ENCODE measurements around the gene SERINC3.
"Not testable (repeated sequence)": the region's sequence is repeated elsewhere in the genome, so short reads cannot be mapped to it uniquely, and the experiment has no call there.

SERINC3 gene

DNA sequence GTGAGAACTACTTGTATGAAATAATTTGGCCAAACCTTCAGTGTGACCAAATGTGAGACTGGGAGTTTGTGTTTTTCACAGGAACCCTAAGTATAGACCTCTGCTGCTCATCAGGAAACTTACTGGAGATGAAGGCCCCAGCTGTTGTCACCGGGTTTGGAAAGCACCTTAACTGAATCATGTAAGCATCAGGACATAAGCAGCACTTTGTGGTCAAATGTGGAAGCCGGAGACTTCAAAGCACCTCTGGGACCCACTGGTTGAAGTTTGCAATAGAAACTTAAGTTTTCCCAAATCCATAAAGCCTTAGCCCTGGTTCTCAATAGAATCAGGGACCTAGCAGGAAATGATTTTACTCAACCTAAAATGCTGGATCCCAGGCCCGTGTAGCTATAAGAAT is 31.9 kb downstream of the SERINC3 start:
- DNase-seq = no peak

DNA sequence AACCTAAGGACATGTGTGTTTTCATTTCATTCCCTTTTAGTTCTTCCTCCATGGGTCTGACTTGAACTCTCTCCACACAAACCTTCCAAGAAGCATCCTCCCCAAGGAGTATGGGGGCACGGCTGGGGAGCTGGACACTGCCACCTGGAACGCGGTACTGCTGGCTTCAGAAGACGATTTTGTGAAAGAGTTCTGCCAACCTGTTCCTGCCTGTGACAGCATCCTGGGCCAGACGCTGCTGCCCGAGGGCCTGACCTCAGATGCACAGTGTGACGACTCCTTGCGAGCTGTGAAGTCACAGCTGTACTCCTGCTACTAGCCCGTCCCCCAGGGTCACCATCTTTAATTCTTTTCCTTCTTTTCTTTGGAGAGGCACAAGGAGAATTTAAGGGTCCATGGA is 32.6 kb downstream of the SERINC3 start:
- no peak for DNase-seq

DNA sequence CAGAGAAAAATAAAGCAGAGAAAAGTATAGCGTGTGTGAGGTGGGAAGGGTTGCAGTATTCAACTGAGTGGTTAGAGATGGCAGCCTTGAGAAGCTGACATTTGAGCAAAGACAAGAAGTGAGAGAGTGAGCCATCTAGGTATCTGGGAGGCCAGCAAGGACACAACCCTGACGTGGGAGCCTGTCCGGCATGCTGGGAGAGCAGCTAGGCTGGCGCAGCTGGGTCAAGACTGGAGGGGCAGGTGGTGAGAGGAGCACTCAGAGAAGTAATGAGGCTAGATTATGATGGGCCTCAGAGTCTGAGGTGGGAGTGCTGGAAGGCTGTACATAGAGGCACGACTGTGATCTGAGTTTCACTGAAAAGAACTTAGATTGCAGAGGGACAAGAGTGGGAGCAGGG is 33.3 kb downstream of the SERINC3 start:
- no peak for DNase-seq

DNA sequence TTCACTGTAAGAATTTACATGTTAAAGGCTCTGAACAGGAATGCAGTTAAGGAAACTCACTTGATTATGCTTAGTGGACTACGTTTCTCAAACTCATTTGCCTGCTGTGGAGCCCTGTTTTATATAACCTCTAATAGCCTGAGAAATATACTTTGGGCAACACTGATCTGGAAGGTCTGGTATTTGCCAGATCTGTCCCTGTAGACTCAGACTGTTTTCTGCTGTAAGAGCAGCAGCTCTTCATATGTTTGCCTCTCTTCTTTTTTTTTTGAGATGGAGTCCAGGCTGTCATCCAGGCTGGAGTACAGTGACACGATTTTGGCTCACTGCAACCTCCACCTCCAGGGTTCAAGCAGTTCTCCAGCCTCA is 36.1 kb downstream of the SERINC3 start:
- no peak for DNase-seq

DNA sequence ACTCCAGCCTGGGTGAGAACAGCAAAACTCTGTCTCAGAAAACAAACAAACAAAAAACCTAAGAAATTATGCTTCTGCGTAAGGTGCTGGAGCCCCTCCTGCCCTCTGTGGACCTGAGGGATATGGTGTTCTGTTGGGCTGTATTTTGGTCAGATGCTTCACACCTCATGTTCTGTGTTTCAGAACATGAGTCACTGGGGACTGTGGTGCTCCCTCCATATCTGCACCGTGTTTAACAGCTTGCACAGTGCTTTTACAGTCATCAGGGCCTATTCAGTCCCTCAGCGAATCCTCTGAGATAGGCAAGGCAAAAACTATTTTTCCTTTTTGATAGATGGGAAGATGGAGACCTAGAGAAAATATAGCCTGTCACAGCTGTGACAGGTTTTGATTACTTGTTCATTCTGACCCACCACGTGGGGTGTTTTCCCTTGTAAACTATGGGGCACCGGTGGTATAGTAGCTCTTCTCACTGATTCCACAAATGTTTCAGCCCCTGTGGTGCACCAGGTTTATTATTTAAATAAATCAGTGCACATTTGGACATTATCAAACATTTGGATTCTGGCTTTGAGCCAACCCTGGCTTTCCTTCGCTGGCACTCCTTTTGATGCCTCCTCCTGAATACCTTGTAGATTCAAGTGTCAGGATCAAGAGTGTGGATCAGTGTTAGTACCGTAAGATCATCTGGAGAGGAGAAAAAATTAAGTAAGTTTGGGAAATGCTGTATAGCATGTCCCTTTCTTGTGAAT is 36.6 kb downstream of the SERINC3 start:
- DNase-seq = no peak

DNA sequence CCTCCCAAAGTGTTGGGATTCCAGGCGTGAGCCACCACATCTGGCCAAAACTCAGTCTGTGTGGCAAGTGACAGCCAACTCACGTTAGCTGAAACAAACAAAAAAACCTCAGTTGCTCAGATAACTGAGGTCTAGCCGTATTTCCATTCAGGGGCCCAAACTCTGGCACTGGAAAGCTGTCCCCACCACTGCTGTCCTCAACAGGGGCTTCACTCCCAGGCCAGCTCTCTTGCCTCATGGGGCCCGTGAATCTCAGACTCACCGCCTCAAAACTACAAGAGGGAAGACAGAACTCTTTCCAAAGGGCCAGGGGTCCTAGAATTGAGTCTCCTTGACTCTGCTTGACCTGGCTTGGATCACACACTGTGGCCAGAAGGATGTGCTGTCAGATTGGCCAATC is 38.8 kb downstream of the SERINC3 start:
- no peak for DNase-seq

DNA sequence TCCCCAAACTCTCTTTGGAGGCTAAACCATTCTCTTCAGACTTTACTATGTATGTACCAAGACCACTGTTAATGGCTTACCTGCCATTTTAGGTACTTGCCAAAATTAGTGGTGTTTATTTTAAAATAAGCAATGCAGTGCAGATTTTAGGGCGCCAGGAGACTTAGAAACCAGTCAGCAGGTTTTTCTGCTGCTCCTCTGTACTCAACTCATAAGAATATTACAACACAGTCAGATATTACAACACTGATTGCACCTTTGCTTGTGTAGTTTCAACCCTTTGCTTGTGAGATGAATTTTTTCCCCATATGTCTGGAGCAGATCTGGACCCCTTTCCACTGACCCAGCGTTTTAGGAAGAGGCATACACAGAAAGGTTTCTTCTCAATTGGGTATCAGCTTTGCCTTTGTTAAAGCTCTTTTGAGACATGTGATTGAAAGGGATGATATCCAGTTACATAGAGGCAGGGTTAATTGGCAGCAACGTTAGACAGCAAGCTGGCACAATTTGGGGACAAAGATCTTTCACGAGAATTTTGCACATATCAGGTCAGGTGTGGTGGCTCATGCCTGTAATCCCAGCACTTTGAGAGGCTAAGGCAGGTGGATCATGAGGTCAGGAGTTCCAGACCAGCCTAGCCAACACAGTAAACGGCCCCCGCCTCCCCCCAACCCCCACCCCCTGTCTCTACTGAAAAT is 40.0 kb downstream of the SERINC3 start:
- DNase-seq = no peak

DNA sequence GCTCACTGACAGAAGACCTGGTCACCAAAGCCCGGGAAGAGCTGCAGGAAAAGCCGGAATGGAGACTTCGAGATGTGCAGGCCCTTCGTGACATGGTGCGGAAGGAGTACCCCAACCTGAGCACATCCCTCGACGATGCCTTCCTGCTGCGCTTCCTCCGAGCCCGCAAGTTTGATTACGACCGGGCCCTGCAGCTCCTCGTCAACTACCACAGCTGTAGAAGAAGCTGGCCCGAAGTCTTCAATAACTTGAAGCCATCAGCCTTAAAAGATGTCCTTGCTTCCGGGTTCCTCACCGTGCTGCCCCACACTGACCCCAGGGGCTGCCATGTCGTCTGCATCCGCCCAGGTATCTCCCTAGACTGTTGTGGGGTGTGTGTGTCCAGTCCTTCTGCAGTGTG is 41.8 kb downstream of the SERINC3 start:
- DNase-seq = no peak

DNA sequence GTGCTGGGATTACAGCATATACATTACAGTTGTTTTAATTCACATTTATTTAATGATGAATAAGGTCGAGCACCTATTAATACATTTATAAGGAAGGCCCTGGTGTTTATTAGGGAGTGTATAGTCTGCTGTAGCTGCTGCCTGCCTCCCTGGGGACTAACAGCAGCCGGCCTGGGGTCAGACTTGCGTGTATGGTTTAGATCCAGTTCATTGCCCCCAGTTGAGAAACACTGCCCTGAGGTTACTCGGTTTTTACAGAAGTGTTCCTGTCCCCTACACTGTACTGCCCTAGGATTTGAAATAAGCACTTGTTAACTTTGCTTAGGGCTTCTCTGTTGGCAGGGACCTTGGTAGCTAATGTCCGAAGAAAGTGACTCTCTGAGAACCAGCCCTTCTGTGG is 42.2 kb downstream of the SERINC3 start:
- no peak for DNase-seq

DNA sequence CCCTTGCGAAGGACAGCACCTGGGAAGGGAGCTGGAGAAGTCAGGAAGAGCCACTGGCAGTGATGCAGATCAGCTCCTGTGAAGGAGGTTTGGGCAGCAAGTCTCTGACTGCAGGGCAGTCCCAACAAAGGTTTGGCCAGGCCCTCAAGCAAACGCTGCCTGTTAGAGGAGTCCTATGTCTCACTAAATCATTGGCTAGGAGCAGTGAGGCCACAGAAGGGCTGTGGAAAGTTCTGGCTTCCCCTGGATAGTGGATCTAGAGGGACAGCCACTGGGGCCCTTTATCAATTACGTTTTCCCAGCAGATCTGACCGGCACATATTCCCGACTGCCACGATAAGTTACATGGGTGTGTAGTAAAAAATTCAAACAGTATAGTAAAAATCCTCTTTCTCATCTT is 43.7 kb downstream of the SERINC3 start:
- no peak for DNase-seq

DNA sequence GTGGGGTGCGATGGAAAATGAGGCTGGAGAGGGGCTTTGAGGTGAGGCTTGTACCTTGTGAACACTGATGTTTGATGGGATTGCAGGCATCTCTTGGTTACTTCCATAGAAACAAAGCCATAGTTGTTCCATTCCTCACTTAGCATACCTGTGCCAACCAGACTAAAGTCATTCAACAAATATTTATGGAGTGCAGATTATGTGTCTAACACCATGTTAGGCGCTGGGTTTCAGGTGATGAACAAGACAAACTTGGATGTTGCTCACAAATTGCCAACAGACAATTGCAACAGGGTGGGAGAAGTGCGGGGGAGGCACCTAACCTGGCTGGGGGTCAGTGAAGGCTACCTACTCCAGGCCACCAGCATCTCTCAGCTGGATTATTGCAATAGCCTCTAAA is 44.7 kb downstream of the SERINC3 start:
- DNase-seq = no peak

DNA sequence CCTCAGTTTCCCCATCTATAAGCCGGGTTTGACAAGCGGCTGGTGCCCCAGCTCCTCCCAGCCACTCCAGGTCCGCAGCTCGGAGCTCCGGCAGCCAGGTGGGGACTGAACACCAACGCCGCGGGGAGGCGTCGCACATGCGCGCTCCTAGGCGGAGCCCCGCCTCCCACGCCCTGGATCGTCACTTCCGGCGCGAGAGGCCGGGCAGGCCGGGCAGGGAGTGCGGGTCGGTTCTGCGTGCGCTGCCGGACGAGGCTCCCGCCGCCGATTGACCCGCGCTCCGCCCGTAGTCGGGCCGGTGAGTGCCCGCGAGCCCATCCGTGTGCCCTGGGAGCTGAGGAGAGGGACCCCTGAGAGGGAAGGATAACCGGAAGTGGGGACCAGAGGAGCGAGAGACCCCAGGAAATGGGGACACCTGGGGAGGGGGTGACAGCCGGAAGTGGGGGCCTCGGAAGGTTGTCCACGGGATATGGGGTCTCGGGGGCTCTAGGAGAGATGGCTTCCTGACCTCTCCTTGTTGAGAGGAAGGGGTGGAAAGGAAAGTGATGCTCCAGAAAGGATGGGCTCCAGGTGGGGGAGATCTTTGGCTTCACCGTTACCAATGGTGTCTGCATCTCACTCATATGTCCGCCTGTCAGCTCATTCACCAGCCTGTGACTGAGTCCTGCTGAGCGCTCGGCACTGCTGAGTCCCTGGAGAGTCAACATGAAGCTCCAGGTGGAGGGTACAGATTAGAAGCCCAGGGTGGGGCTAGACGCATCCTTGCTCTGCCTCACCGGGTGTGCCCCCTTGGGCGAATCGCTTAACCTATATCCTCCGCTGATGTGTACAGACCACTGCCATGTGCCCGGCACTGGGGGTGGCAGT is 45.9 kb downstream of the SERINC3 start, which contains the start of gene TTPAL:
TSS of gene TTPAL (plus strand) at position 181 of the 867 bp plus-strand sequence. CDS start 4,126 bp downstream, outside the sequence.
- peak; percentile 96 for DNase-seq

DNA sequence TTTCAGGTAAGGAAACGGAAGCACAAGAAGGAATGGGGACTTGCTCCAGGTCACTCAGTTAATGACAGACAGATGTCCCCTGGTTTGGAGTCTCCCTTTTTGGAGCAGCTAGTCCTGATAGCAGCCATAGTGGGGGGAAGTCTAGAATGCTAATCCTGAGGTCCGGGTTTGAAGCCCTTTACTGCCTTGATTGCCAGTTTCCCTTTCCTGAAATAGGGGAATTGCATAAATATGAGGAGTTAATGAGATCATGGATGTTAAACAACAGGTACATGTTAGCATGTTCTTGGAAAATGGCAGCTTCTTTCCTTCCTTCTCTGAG is 46.5 kb downstream of the SERINC3 start:
- no peak for DNase-seq

DNA sequence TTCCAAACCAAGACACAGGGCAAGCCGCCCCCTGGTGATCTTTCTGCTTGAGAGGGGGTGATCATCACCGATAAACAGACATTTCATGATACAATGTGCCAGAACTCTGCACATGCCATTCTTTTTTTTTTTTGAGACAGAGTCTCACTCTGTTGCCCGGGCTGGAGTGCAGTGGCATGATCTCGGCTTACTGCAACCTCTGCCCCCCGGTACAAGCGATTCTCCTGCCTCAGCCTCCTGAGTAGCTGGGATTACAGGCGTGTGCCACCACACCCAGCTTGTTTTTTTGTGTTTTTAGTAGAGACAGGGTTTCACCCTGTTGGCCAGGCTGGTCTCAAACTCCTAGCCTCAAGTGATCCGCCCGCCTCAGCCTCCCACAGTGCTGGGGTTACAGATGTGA is 49.6 kb downstream of the SERINC3 start:
- not testable (repeated sequence) for DNase-seq

DNA sequence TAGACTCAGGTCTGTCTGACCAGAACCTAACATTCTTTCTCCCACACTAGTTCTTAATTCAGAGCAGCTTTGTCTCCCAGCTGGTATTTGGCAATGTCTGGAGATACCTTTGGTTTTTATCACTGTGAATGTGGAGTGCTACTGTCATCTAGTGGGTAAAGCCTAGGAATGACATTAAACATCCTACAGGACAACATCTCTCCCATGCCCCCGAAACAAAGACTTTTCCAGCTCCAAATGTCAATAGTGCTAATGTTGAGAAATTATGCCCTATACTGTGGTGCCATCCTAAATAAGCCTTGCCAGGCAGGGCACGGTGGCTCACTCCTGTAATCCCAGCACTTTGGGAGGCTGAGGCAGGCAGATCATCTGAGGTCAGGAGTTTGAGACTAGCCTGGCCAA is 50.4 kb downstream of the SERINC3 start:
- peak; percentile 20 for DNase-seq

DNA sequence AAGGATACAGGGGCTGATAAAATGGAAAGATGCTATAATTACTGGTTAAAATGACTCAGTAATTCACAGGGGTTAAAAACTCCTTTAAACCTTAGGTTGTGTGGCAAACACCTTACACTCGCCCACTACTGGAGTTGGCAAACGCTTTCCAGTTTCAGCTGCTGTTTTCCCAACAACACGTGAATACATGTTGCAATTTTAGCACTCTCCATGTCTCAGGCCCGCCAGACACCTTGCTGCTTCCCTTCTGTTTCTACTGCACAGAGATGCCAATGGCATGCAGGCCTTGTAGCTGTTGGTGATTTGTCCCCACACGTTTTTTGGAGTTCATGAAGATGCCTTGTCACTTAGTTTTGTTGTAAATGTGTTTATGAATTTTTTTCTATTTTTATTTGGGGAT is 51.5 kb downstream of the SERINC3 start:
- no peak for DNase-seq

DNA sequence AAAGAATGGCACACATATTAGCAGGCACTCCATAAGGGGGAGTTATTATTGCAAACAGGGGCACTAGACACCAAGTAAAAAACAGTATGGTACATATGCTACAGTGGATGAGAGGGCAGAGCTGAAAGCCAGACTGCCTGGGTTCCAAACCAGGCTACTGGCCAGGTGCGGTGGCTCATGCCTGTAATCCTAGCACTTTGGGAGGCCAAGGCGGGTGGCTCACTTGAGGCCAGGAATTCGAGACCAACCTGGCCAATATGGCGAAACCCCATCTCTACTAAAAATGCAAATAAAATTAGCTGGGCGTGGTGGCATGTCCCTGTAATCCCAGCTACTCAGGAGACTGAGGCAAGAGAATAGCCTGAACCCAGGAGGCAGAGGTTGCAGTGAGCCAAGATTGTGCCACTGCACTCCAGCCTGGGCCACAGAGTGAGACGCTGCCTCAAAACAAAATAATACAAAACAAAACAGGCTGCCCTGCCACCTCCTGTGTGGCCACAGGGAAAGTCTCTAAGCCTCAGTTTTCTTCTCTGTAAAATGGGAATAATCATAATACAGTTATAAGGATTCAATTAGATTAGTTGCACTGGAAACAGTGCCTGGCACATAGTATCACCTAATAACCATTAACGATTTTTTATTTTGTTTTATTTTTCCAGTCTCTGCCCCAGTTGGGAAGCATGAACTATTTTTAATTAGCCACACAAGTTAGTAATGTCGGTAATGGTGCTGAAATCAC is 53.7 kb downstream of the SERINC3 start:
- DNase-seq = no peak

DNA sequence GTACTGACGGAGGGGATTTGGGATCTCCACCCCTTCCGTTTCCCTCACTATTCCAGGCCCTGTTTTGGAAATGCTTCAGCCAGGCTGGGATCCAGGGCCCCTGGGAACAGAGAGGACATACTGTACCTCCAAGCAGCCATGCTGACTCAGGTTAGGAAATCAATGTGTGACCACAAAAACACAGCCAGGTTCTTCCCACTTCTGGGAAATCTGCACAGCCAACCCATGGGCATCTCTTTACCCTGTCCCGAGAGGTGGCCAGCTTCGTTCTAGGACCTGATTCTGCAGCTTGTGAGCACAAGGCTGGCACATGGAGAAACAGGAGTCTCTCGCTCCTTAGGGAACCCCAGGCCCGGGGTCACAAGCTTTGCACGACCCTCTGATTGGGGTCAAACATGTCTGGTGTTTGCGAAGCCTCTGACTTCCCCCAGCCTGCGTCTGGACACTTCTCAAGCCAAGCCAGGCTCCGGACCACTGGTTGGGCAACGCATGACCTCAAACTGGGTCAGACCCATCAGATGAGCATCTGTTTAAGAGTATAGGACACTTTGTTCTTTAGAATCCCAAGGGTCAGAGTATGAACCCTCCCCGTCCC is 54.5 kb downstream of the SERINC3 start:
- peak; percentile 3 for DNase-seq

DNA sequence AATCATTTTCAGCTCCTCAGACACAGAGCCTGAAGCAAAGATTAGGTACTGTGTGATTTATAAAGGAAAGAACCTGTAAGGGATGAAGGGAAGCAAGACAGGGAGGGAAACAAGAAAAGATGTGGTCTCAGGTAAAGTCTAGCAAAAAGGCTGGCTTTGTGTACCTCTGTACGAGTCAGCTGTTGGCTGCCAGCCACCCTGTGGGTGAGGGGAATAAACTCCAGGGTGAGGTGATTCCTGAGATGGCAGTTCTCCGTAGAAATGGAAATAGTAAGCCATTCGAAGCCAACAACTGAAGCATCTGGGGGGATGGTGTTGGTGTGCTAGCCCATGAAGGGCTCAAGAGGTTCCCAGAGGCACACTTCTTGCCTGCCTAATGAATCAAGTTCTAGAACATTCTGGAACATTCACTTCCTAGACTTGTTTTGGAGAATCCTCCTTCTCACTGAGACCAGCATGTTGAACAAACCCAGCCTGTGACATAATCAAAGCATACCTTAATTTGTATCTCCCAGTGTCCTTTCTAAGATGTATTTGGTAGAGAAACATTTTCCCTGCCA is 56.8 kb downstream of the SERINC3 start:
- no peak for DNase-seq

DNA sequence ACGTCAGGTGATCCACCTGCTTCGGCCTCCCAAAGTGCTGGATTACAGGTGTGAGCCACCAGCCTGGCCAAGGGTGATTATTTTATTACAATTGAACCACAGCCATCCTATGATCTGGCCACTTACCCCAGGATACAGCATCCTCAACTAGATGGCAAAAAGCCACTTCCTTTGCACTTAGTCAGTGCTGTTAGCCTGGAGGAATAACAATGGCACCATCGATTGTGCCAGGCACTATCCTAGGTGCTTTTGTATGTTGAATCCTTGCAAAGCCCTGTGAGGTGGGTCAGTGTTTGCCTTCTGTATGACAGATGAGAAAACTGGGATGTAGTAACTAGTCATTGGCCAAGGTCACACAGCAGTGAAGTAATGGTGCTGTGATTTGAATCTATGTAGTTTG is 57.4 kb downstream of the SERINC3 start:
- no peak for DNase-seq

DNA sequence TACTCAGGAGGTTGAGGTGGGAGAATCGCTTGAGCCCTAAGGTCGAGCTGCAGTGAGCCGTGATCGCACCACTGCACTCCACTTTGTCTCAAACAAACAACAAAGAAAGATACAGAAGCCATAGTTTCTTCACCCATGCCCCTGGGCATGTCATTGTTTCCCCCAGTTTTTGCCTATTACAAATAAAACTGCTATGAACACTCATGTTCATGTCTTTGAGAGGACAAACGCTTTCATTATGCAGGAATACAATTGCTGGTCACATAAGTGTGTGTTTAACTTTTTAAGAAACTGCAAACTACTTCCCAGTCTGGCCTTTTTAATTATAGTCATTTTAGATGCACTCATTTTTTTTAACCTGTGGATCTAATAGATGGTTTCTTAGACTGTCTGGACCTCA is 58.4 kb downstream of the SERINC3 start:
- no peak for DNase-seq

DNA sequence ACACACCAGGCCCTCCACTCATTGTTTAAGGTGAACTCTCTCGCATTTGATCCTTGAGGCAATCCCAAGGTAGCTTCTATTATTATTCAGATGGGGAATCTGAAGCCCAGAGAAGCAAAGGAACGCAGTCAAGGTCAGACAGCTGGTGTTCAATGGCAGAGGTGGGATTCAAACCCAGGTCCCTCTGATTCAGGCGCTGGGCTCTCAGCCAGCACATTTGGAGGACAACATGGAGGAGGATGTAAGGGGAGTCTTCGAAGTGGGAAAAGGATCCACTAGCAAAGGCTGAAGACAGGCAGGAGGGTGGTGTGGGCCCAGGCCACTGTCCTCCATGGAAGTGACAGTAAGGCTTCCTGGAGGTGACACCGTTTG is 60.1 kb downstream of the SERINC3 start:
- DNase-seq = no peak

Measured in eye (tissue), 1 donor.